ENCODE results near the gene FAM72D. TPM values are rescaled to one million over a fixed set of nuclear protein-coding genes. Genes with fewer than 3 reads are reported as not detected.
"Not testable (repeated sequence)": the region's sequence is repeated elsewhere in the genome, so short reads cannot be mapped to it uniquely, and the experiment has no call there.

Gene FAM72D
- total RNA-seq, 6 donors from 2014 or later: 0.26 to 2.1 (median 0.54) TPM; not detected in 2

- not testable (repeated sequence) for H3K9me3 ChIP-seq; H3K4me1 ChIP-seq; ATAC-seq (ENCODE audit: low FRiP score in 2 of 2); H3K36me3 ChIP-seq; H3K27me3 ChIP-seq; DNase-seq; H3K4me3 ChIP-seq; H3K27ac ChIP-seq
These were observed 31.4 kb downstream of the FAM72D start for GRCh38 chr1:145127144-145127543.

DNA sequence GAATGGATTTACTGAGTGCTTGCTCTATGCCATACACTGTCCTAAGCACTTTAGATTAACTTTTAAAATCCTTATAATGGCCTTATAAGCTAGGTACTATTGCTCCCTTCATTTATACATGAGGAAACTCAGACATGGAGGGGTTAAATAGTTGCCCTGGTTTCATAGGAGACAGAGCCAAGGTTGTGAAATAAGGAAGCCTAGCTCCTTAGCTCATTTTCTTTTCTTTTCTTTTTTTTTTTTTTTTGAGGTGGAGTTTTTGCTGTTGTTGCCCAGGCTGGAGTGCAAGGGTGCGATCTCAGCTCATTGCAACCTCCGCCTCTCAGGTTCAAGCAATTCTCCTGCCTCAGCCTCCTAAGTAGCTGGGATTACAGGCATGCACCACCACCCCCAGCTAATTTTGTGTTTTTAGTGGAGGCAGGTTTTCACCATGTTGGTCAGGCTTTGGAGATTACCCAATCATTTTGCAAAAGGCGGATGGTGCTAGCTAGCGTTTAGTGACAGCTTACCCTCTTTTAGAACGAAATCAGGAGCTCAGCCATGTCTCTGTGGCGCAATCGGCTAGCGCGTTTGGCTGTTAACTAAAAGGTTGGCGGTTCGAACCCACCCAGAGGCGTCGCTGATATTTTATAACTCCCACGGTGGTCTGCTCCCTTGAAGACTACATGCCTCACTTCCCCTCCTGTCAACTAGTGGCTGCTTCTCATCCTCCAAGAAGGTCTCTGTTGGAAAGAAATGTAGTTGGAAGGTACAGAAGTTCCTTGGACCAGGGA is 33.1 kb downstream of the FAM72D start:
- not testable (repeated sequence) for H3K36me3 ChIP-seq, H3K4me3 ChIP-seq, H3K27me3 ChIP-seq, H3K4me1 ChIP-seq, H3K9me3 ChIP-seq
- peak in 1 of 2 donors; percentile 12 for DNase-seq
- peak in 1 of 2 donors; percentile 86 for ATAC-seq (ENCODE audit: low FRiP score in 2 of 2)
- WGBS, 2 donors: 25 to 52% methylated on average over 7 to 12 of the region's 14 CpGs
- H3K27ac ChIP-seq: peak overlapping the region in 2 of 4 donors; percentile 39 to 49

DNA sequence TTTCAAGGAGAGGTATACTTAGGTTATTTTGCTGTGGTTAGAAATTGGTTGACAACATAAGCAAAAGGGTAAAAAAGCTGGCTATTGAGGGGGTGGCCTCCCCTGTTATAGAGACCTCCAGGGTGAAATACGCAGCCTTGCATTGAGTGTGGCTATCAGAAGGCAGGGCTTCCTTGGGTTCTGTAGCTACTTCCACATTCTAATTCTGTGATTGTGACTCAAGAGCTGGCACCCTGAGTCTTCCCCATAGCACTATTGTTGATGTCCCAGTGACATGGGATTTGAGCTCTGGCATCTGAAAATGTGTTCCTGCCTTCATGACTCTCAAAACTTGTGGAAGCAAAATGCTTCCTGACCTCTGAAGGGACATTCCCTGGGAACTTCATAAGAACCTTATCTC is 38.7 kb downstream of the FAM72D start:
- not testable (repeated sequence) for H3K27me3 ChIP-seq, H3K4me3 ChIP-seq, H3K27ac ChIP-seq, H3K36me3 ChIP-seq, H3K9me3 ChIP-seq, H3K4me1 ChIP-seq, DNase-seq
- no CpG with 5 or more reads among the region's 1 CpG for WGBS, 2 donors
- peak in 1 of 2 donors; percentile 68 for ATAC-seq (ENCODE audit: low FRiP score in 2 of 2)

DNA sequence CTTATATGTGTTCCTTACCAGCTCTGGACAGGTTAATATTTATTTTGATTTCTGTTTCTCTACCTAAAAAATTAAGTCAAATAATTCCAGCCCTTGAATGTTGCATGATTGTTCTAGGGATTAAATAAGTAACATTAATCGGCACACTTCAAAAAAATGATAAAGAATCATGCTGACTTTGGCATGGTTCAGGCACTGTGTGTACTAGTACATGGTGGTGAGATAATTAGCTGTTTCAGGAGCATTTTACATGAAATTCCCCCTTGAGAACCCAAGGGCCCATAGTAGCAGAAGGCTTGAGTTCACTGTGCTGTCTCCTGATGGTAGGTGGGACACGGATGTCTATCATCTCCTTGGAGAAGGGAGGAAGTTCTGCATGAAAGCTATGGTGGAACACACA is 44.8 kb downstream of the FAM72D start:
- not testable (repeated sequence) for DNase-seq; H3K9me3 ChIP-seq; H3K36me3 ChIP-seq; H3K4me3 ChIP-seq; H3K4me1 ChIP-seq; H3K27me3 ChIP-seq; ATAC-seq (ENCODE audit: low FRiP score in 2 of 2); H3K27ac ChIP-seq
- WGBS, 2 donors: 100% methylated on average over 1 of the region's 2 CpGs; no CpG with 5 or more reads in 1 of the 2 donors

GRCh38 chr1:145144264-145144913 is 48.6 kb downstream of the FAM72D start:
- not testable (repeated sequence) for H3K4me1 ChIP-seq; H3K27me3 ChIP-seq; H3K27ac ChIP-seq; H3K36me3 ChIP-seq; H3K9me3 ChIP-seq; H3K4me3 ChIP-seq; DNase-seq; ATAC-seq (ENCODE audit: low FRiP score in 2 of 2)
- 50% methylated on average over 1 of the region's 3 CpGs; no CpG with 5 or more reads in 1 of the 2 donors for WGBS, 2 donors

GRCh38 chr1:145146308-145146707 is 50.5 kb downstream of the FAM72D start:
- H3K27ac ChIP-seq; H3K9me3 ChIP-seq; ATAC-seq (ENCODE audit: low FRiP score in 2 of 2); H3K27me3 ChIP-seq; H3K4me1 ChIP-seq; H3K4me3 ChIP-seq; H3K36me3 ChIP-seq: not testable (repeated sequence)
- WGBS, 2 donors: 92% methylated on average over 3 of the region's 4 CpGs; no CpG with 5 or more reads in 1 of the 2 donors
- peak in 1 of 2 donors; percentile 9 for DNase-seq

- 83 to 100% methylated on average over 1 of the region's 4 CpGs for WGBS, 2 donors
These were observed 51.4 kb downstream of the FAM72D start for GRCh38 chr1:145147172-145147571.

DNA sequence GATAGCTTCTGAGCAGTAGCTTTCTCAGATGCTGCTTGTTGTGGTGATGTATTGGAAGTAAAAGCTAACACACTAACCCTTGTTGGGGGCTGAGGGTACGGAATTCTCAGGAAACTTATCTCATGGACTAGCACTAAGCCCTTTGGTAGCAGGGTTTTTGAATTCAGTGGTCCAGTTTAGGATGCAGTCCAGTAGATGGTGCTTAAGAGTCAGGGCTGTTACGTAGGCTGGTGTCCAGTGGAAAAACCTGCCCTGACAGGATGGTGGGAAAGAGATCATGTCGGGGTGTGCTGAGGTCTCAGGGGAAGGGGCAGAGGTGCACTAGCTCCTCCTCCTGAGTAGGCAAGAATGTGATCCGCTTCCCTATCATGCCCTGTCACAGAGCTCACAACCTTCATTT is 59.6 kb downstream of the FAM72D start:
- peak; percentile 7 to 22 for ATAC-seq (ENCODE audit: low FRiP score in 2 of 2)
- H3K4me3 ChIP-seq, H3K4me1 ChIP-seq, H3K27me3 ChIP-seq, H3K36me3 ChIP-seq, H3K27ac ChIP-seq, H3K9me3 ChIP-seq, DNase-seq: not testable (repeated sequence)
- no CpG with 5 or more reads among the region's 4 CpGs for WGBS, 2 donors

More at GRCh38 chr1:145147172-145147571, 51.4 kb downstream of the FAM72D start:
- not testable (repeated sequence) for H3K9me3 ChIP-seq; H3K36me3 ChIP-seq; H3K27me3 ChIP-seq; DNase-seq; H3K27ac ChIP-seq; H3K4me3 ChIP-seq; H3K4me1 ChIP-seq; ATAC-seq (ENCODE audit: low FRiP score in 2 of 2)

DNA sequence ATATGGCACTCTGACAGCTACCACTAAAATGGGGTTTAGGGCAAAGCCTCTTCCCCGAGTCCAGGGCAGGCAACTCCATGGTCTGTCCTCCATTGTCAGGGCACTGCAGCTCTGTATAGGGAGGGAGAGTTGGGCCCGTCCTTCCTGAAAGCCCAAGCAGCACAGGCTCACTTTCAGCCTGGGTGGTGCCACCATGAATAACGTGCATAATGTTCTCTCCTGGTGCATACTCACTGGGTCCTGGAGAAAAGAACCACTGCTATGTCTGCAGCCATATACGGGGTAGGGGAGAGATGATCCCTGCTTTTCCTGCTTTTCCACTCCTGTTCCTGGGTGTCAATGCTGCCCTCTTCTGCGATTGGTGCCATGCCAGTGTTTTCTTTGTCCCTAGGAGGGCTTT is 60.1 kb downstream of the FAM72D start:
- DNase-seq, H3K4me1 ChIP-seq, H3K27ac ChIP-seq, H3K36me3 ChIP-seq, H3K4me3 ChIP-seq, H3K27me3 ChIP-seq, H3K9me3 ChIP-seq: not testable (repeated sequence)
- 59% methylated on average over 4 of the region's 5 CpGs; no CpG with 5 or more reads in 1 of the 2 donors for WGBS, 2 donors
- ATAC-seq (ENCODE audit: low FRiP score in 2 of 2): peak; percentile 17 to 61

DNA sequence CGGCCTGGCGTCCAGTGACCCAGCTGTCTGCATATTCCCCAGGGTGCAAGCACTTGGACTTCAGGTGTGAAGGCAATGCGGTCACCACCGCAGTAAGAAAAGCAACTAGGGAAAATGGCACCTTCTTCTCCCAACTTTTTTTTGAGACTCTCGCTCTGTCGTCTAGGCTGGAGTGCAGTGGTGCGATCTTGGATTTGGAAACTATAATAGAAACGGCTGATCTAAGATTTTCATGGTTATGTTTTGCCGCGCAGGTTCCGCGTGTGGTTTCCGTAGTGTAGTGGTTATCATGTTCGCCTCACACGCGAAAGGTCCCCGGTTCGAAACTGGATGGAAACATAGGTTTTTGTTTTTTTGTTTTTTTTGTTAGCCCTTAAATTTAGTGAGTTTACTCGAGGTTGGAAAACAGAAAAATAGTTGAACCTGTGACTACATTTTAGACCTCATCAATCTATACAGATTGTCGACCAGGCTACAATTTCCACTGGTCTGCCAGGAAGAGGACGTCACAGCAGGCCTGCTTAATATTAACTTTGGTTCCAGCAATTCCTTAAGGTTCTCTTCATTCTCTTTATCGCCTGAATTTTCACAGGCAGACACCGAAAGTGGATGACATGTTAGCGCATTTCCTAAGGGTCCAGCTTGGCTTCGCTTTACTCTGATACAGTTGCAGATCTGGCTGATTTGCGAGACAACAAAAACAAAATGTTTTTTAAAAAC is 61.3 kb downstream of the FAM72D start:
- peak; percentile 67 to 80 for ATAC-seq (ENCODE audit: low FRiP score in 2 of 2)
- WGBS, 2 donors: 18 to 22% methylated on average over 18 to 21 of the region's 26 CpGs
- not testable (repeated sequence) for H3K27ac ChIP-seq, H3K4me1 ChIP-seq, H3K36me3 ChIP-seq, H3K27me3 ChIP-seq, H3K9me3 ChIP-seq
- H3K4me3 ChIP-seq: peak overlapping the region in 3 of 4 donors; percentile 31 to 43 (median 36)
- DNase-seq: peak in 1 of 2 donors; percentile 26

- WGBS, 2 donors: no CpG with 5 or more reads among the region's 14 CpGs
- not testable (repeated sequence) for H3K36me3 ChIP-seq, H3K4me1 ChIP-seq, H3K27ac ChIP-seq, H3K27me3 ChIP-seq, H3K4me3 ChIP-seq, H3K9me3 ChIP-seq, DNase-seq
- ATAC-seq (ENCODE audit: low FRiP score in 2 of 2): peak; percentile 91 to 93
These were observed 61.9 kb downstream of the FAM72D start for GRCh38 chr1:145157715-145158114.

- not testable (repeated sequence) for H3K36me3 ChIP-seq, H3K9me3 ChIP-seq, DNase-seq, H3K27me3 ChIP-seq, H3K4me1 ChIP-seq, H3K27ac ChIP-seq, H3K4me3 ChIP-seq
- peak; percentile 72 to 74 for ATAC-seq (ENCODE audit: low FRiP score in 2 of 2)
- WGBS, 2 donors: 0% methylated on average over 3 of the region's 26 CpGs; no CpG with 5 or more reads in 1 of the 2 donors
These were observed 65.4 kb downstream of the FAM72D start for GRCh38 chr1:145161046-145161752.
